ENCODE data around the gene COQ3. TPM values are rescaled to one million over a fixed set of nuclear protein-coding genes. Genes with fewer than 3 reads are reported as not detected.

The COQ3 gene
- total RNA-seq, 4 donors from 2014 or later = 5.7 to 11.5 (median 9.0) TPM

GRCh38 chr6:99348288-99349170, 45.5 kb downstream of the COQ3 start:
- peak overlapping the region; percentile 44 to 78 (median 72) for H3K4me3 ChIP-seq
- no peaks in the 10 kb centered on the region for H3K36me3 ChIP-seq
- H3K9me3 ChIP-seq = no peaks in the 10 kb centered on the region
- no peak for TF ChIP-seq CTCF (IDR thresholded peaks at IDR 0.05)
- DNase-seq = no peak
- peaks cover 0 to 48% (median 0%) of the 10 kb centered on the region in 4 donors for H3K27me3 ChIP-seq
- WGBS, 2 donors = 47 to 58% methylated on average over 14 to 17 of the region's 25 CpGs
- H3K27ac ChIP-seq = peak overlapping the region; percentile 56 to 88 (median 79)
- peaks cover 0 to 24% (median 0%) of the 10 kb centered on the region in 3 donors for H3K4me1 ChIP-seq
- intact Hi-C loops (cut with DNase I) = no loop called here

- peaks cover 0 to 43% (median 0%) of the 10 kb centered on the region in 4 donors for H3K27me3 ChIP-seq
- 9 to 44% methylated on average over 1 of the region's 1 CpG for WGBS, 2 donors
- intact Hi-C loops (cut with DNase I) = no loop called here
These were observed 46.2 kb downstream of the COQ3 start for GRCh38 chr6:99347804-99348203.

GRCh38 chr6:99346595-99346994, 47.4 kb downstream of the COQ3 start:
- H3K27me3 ChIP-seq = peaks cover 0 to 33% (median 0%) of the 10 kb centered on the region in 4 donors
- 87 to 100% methylated on average over 5 to 9 of the region's 10 CpGs for WGBS, 2 donors

More at GRCh38 chr6:99347804-99348203, 46.2 kb downstream of the COQ3 start:
- no peak for DNase-seq
- H3K36me3 ChIP-seq = no peaks in the 10 kb centered on the region
- peak overlapping the region in 3 of 4 donors; percentile 56 to 88 (median 85) for H3K27ac ChIP-seq
- TF ChIP-seq CTCF (IDR thresholded peaks at IDR 0.05) (no peak), POLR2A (IDR thresholded peaks at IDR 0.05) (no peak)
- peak overlapping the region in 3 of 4 donors; percentile 44 to 78 (median 78) for H3K4me3 ChIP-seq
- H3K4me1 ChIP-seq = peaks cover 0 to 24% (median 0%) of the 10 kb centered on the region in 3 donors
- no peaks in the 10 kb centered on the region for H3K9me3 ChIP-seq

GRCh38 chr6:99345164-99345563, 48.8 kb downstream of the COQ3 start:
- intact Hi-C loops (cut with DNase I) = no loop called here
- H3K9me3 ChIP-seq = no peaks in the 10 kb centered on the region
- TF ChIP-seq POLR2A (IDR thresholded peaks at IDR 0.05) = no peak
- no peak for TF ChIP-seq CTCF (IDR thresholded peaks at IDR 0.05)
- no peak overlapping the region for H3K4me3 ChIP-seq
- DNase-seq = no peak
- peak overlapping the region in 2 of 4 donors; percentile 15 to 36 for H3K27ac ChIP-seq
- WGBS, 2 donors = 84 to 90% methylated on average over 4 of the region's 4 CpGs
- H3K4me1 ChIP-seq = peaks cover 0 to 17% (median 0%) of the 10 kb centered on the region in 3 donors
- H3K27me3 ChIP-seq = peaks cover 0 to 19% (median 0%) of the 10 kb centered on the region in 4 donors
- no peaks in the 10 kb centered on the region for H3K36me3 ChIP-seq

More at GRCh38 chr6:99346595-99346994, 47.4 kb downstream of the COQ3 start:
- no peak overlapping the region for H3K4me3 ChIP-seq
- H3K36me3 ChIP-seq = no peaks in the 10 kb centered on the region
- DNase-seq = no peak
- H3K9me3 ChIP-seq = no peaks in the 10 kb centered on the region
- H3K27ac ChIP-seq = no peak overlapping the region
- no peak for TF ChIP-seq POLR2A (IDR thresholded peaks at IDR 0.05)
- no peak for TF ChIP-seq CTCF (IDR thresholded peaks at IDR 0.05)
- peaks cover 0 to 24% (median 0%) of the 10 kb centered on the region in 3 donors for H3K4me1 ChIP-seq
- intact Hi-C loops (cut with DNase I) = no loop called here

GRCh38 chr6:99344289-99344688, 49.7 kb downstream of the COQ3 start:
- WGBS, 2 donors = 35 to 40% methylated on average over 3 of the region's 3 CpGs
- DNase-seq = no peak
- intact Hi-C loops (cut with DNase I) = no loop called here
- Histone ChIP-seq H3K27me3 (peaks cover 0 to 10% (median 0%) of the 10 kb centered on the region in 4 donors), H3K9me3 (no peaks in the 10 kb centered on the region), H3K36me3 (no peaks in the 10 kb centered on the region), H3K4me1 (peaks cover 0 to 9% (median 0%) of the 10 kb centered on the region in 3 donors), H3K27ac (peak overlapping the region in 1 of 4 donors; percentile 1), H3K4me3 (no peak overlapping the region)
- TF ChIP-seq POLR2A (IDR thresholded peaks at IDR 0.05) = no peak
- TF ChIP-seq CTCF (IDR thresholded peaks at IDR 0.05) = no peak
